HG03460 (cell line): ENCODE data around the gene ZNF346.
"Not testable (repeated sequence)": the region's sequence is repeated elsewhere in the genome, so short reads cannot be mapped to it uniquely, and the experiment has no call there.

Source experiments
- ATAC-seq: cut with Tn5 transposase; IDR thresholded peaks from one replicate; pipeline ENCODE4 v1.9.1; 2021; ENCODE audit not compliant: unreplicated experiment

ZNF346 gene, protein sequence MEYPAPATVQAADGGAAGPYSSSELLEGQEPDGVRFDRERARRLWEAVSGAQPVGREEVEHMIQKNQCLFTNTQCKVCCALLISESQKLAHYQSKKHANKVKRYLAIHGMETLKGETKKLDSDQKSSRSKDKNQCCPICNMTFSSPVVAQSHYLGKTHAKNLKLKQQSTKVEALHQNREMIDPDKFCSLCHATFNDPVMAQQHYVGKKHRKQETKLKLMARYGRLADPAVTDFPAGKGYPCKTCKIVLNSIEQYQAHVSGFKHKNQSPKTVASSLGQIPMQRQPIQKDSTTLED

DNA sequence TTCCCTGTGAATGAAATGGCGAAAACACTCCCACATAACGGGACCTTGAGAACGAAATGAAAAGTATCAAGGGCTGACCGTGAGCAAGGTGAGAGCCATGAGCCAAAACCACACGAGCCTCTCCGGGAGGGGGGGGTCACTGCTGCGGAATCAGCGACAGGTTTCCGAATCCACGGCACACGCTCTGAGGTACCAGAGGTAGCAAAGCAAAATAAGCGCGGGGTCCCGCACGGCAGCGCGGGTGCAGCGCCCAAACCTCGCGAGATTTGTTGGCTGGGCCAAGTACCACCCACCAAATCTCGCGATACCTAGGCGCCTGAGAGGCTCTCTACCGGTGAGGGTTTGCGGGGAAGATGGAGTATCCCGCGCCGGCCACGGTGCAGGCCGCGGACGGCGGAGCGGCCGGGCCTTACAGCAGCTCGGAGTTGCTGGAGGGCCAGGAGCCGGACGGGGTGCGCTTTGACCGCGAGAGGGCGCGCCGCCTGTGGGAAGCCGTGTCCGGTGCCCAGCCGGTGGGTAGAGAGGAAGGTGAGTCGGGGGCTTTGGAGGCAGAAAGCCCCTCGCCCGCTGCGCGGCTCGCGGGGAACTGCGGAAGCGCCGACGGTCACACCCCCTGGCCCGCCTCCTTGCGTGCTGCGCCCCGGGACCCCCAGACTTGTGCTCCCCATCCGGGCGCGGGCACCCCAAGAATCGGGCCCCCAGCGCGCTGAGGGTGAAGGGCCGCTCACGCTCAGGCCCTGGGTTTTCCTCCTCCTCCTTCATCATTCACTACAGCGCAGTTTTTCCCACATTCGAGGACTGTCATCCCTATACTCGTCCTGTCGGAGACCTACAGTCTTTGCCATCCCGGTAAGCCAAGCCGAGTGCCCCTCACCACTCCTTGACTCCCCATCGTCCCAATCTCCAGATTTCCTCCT lies at the start of gene ZNF346:
Gene ZNF346 (plus strand): TSS at position 311 of the 917 bp plus-strand sequence. CDS start 43 bp downstream, at position 354.
- ATAC-seq: peak; percentile 86

DNA sequence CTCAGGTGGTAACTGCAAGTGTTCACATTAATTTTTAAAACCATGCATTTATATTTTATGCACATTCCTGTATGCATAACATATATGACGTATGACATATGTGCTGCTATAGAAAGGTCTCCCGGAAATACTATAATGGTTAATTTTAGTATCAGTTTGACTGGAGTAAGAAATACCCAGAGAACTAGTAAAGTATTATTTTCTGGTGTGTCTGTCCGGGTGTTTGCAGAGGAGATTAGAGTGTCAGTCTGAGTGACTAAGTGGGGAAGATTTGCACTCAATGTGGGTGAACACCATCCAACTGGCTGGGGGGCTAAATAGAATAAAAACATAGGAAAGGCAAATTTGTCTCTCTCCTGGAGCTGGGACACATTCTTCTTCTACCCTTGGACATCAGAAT lies 42.8 kb upstream of the ZNF346 start:
- ATAC-seq: no peak

DNA sequence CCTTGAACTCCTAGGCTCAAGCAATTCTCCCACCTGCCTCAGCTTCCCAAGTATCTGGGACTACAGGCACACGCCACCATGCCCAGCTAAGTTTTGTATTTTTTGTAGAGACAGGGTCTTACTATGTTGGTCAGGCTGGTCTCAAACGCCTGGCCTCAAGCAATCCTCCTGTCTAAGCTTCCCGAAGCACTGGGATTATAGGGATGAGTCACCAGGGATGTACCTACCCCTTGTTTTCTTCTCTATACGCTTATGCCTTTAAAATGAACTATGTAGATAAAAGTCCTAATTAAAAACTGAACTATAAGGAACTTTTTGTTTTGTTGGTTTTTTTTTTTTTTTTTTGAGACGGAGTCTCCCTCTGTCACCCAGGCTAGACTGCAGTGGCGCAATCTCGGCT lies 41.7 kb upstream of the ZNF346 start:
- ATAC-seq: no peak

DNA sequence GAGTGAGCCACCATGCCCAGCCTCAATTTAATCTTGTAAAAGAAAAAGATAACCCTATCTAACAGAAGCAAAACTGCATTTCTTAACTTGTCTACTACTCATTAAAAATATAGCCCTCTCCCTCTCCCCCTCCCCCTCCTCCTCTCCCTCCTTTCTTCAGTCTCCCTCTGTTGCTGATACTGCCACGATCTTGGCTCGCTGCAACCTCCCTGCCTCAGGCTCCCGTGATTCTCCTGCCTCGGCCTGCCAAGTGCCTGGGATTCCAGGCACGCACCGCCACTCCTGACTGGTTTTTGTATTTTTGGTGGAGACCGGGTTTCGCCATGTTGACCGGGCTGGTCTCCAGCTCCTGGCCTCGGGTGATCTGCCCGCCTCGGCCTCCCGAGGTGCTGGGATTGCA lies 39.4 kb upstream of the ZNF346 start:
- not testable (repeated sequence) for ATAC-seq

DNA sequence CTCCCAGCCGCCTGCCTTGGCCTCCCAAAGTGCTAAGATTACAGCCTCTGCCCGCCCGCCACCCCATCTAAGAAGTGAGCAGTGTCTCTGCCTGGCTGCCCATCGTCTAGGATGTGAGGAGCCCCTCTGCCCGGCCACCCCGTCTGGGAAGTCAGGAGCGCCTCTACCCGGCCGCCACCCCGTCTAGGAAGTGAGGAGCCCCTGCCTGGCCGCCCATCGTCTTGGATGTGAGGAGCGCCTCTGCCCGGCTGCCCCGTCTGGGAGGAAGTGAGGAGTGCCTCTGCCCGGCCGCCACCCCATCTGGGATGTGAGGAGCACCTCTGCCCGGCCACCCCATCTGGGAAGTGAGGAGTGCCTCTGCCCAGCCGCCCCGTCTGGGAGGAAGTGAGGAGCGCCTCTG lies 38.9 kb upstream of the ZNF346 start:
- ATAC-seq: not testable (repeated sequence)

DNA sequence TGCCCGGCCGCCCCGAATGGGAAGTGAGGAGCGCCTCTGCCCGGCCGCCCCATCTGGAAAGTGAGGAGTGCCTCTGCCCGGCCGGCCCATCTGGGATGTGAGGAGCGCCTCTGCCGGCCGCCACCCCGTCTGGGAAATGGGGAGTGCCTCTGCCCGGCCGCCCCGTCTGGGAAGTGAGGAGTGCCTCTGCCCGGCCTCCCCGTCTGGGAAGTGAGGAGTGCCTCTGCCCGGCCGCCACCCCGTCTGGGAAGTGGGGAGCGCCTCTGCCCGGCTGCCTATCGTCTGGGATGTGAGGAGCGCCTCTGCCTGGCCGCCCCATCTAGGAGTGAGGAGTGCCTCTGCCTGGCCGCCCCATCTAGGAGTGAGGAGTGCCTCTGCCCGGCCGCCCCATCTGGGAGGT lies 38.3 kb upstream of the ZNF346 start:
- ATAC-seq: not testable (repeated sequence)

DNA sequence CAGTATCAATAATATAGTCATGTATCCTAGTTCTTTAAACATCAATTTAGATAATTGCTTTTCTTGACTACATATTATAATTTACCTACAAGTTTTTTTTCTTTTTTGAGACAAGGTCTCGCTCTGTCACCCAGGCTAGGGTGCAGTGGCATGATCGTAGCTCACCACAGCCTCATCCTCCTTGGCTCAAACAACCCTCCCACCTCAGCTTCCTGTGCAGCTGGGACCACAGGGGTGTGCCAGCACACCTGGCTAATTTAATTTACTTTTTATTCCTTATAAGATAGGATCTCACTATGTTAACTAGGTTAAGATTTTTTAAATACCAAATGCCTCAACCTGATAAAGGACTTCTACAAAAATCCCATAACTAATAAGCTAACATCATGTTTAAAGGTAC lies 37.0 kb upstream of the ZNF346 start:
- ATAC-seq: peak; percentile 77

DNA sequence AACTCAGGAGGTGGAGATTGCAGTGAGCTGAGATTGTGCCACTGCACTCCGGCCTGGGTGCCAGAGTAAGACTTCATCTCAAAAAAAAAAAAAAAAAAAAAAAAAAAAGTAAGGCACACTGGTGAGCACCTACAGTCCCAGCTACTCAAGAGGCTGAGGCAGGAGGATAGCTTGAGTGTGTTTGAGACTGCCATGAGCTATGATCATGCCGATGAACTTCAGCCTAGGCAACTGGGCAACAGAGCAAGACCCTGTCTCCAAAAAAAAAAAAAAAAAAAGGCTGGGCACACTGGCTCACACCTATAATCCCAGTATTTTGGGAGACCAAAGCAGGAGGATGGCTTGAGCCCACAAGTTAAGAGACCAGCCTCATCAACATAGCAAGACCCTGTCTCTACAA lies 36.2 kb upstream of the ZNF346 start:
- ATAC-seq: no peak

DNA sequence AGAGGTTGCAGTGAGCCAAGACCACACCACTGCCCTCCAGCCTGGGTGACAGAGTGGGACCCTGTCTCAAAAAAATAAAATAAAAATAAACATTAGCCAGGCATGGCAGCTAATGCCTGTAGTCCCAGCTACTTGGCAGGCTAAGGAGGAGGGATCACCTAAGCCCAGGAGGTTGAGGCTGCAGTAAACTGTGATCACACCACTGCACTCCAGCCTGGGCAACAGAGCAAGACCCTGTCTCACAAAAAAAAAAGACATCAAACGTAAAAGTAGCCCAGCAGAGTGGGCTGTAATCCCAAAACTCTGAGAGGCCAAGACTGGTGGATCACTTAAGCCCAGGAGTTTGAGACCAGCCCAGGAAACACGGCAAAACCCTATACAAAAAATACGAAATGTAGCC lies 34.9 kb upstream of the ZNF346 start:
- ATAC-seq: no peak

DNA sequence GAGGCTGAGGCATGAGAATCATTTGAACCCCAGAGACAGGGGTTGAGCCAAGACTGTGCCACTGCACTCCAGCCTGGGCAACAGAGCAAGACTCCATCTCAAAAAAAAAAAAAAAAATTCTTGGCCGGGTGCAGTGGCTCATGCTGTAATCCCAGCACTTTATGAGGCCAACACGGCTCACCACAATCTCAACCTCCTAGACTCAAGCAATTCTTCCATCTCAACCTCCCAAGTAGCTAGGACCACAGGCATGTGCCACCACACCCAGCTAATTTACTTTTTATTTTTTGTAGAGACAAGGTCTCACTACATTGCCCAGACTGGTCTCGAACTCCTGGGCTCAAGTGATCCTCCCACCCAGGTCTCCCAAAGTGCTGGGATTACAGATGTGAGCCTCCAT lies 29.4 kb upstream of the ZNF346 start:
- not testable (repeated sequence) for ATAC-seq

DNA sequence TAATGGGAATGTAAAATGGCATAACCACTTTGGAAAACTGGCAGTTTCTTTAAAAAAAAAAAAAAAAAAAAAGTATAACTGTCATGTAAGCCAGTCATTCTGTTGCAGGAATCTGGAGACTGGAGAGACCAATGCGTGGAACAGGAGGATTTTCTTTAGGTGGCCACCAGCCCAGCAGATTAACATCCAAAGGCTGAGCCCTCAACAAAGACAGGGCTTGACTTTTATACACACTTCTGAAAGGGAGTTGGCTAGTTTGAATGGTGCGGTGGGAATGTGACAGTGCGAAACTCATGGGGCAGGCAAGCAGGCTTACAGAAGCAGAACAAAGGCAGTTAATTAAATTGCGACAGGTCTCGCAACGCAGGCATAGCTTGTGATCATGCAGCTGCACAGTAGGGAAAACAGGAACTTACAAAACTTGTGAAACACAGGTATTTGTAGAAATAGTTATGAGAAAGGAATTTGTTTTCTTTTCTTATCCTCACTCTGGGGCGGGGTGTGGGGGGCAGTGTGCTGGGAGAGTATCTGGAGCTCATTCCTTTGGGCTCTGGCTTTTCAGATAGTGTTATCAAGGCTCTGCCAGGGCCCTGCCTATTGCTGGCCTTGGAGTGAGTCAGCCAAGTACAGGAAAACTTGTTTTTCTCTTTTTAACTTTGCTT lies 27.9 kb upstream of the ZNF346 start:
- ATAC-seq: no peak

DNA sequence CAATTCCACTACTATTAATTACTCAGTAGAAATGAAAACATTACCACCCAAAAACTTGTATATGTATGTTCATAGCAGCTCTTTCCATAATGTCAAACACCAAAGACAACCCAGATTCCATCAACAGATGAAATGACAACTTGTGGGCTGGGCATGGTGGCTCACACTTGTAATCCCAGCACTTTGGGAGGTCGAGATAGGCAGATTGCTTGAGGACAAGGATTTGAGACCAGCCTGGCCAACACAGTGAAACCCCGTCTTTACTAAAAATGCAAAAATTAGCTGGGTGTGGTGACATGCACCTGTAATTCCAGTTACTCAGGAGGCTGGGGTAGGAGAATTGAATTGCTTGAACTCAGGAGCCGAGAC lies 27.4 kb upstream of the ZNF346 start:
- ATAC-seq: no peak

DNA sequence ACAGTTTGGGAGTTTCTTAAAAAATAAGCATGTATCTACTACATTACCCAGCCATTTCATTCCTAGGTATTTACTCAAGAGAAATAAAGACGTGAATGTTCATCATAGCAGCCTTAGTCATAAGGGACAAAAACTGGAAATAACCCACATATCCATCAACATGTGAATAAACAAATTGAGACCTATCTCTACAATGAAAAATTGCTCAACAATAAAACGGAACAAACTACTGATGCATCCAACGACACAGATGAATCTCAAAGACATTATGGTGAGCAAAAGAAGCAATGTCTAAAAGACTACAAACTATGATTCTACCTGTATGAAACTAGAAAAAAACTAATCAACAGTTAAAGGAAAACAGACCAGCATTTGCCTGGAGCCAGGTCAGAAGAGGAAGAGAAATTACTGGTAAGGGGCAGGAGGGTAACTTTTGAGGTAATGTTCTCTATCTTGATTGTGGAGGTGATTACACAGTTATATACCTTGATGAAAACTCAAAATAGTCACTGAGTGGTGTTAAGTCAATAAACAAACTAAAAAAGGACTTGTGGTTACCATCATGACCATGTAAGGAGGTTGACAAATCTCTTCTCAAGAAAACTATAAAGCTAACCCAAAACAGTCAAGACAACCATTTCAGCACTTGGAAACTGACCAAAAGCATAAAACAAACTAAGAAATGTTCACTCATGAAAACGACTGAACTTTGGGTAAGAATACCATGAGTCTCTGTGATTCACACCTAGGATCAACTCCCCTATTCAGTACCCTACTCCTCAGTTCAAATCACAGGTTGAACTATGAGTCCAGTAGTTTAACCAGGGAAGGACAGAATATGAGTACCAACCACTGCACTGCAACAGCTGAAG lies 26.4 kb upstream of the ZNF346 start:
- peak; percentile 42 for ATAC-seq

DNA sequence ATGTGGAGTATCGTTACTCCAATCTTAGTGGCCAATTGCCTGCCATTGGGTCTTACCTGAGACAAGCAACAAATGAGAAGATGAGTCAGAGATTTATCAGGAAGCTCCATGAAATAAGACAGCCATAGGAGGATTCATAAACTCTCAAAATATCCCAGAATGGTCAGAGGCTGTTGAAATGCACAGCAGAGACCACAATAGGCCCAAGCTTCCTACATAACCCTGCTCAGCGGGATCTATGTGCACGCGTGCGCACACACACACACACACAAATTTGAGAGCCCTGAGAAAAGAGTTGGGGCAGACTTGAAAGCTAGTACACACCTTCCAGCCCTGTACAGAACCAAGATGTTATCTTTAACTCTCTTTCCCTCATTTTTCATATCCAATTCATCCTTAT lies 25.7 kb upstream of the ZNF346 start:
- no peak for ATAC-seq

DNA sequence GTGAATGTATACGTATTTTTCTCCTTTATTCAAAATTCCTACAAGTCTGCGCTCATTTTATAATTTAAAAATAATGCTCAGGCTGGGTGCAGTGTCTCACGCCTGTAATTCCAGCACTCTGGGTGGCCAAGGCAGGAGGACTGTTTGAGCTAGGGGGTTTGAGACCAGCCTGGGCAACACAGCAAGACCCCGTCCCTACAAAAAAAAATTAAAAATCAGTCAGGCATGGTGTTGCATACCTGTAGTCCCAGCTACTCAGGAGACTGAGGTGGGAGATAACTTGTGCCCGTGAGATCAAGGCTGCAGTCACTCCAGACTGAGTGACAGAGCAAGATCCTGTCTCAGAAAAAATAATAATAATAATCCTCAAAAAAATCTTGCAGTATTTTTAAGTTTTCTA lies 23.7 kb upstream of the ZNF346 start:
- no peak for ATAC-seq

DNA sequence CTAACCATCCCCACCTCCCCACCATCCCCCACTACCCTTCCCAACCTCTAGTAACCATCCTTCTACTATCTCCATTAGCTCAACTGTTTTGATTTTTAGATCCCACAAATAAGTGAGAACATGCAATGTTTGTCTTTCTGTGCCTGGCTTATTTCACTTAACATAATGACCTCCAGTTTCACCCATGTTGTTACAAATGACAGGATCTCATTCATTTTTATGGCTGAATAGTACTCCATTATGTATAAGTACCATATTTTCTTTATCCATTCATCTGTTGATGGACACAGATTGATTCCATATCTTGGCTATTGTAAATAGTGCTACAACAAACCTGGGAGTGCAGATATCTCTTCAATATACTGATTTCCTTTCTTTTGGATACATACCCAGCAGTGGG lies 23.0 kb upstream of the ZNF346 start:
- ATAC-seq: not testable (repeated sequence)

DNA sequence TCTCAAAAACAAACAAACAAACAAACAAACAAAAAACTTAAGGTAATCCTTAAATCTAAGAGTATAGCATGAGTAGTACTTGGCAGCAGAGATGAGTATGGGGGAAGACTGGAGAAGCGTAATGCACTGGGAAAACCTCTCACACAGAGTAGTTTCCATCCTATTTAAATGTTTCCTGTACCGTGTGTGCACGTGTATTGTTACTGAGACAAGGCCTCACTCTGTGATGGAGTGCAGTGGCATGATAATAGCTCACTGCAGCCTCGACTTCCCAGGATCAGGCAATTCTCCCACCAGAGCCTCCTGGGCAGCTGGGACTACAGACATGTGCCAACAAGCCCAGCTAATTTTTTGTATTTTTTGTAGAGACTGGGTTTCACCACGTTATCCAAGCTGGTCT lies 18.8 kb upstream of the ZNF346 start:
- ATAC-seq: no peak

DNA sequence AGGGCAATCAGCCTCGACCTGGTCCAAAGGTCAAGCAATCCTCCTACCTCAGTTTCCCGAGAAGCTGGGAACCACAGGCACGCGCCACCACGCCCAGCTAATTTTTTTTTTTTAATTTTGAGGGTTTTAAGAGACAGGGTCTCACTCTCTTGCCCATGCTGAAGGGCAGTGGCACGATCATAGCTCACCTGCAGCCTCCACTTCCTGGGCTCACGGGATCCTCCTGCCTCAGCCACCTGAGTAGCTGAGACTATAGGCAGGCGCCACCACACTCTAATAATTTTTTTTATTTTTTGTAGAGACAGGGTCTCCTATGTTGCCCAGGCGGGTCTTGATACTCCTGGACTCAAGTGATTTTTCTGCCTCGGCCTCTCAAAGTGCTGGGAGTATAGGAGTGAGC lies 17.5 kb upstream of the ZNF346 start:
- no peak for ATAC-seq

DNA sequence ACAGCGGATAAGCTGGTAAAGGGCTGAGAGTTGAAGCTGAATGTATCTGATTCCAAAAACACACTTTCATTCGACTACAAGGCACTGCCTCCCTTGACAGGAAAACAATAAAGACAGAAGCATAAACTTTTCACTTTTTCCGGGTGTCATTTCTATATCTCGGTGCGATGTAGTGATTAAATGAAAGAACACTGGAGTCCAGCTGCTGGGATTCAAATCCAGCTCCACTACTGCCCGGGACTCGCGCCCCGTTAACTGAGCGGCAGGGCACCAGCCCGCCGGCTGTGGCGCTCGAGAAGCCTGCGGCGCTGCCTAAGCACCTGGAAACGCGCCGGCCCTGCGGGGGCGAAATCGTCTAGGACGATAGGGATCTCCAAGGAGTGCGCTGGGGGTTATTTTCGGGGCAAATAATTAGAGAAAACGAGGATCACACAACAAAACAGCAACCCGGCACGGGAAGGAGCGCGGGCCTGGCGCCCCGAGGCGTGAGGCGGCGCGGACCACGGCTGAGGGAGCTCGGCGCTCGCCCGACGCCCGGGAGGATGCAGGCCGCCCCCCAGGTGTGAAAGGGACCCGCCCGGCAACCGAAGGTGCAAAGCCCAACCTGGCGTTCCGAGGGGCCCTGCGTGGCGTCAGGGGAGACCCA lies 16.8 kb upstream of the ZNF346 start:
- peak; percentile 46 for ATAC-seq

DNA sequence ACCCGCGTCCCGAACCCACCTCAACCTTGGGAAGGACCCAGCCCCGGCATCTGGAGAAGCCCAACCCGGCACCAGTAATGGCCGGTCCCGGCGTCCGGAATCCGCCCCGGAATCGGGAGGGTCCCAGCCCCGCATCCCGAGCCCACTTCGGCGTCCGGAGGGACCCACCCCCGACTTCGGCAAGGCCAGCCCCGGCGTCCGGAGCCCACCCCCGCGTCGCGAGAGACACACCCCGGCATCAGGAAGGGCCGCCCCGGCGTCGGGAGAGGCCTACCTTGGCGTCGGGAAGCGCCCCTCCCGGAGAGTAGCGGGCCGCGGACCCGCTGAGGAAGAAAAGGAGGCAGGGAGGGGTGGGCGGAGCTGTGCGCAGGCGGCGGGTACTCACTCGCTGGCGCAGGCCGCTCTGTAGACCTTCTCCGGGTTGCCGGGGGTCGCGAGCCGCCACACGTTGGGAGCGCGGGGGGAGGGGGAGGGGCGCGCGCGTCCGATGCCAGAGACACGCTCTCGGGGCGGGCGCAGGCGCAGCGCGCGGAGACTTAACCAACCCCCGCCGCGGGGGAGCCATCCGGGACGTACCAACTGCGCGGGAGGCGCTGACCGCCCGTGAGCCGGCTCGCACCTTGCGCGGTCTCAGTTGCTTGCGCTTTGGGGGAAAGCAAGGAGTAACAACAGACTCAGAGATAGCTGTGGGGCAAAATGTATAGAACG lies 16.1 kb upstream of the ZNF346 start, which contains the start of gene UIMC1:
Gene UIMC1 (minus strand): TSS at position 515 of the 708 bp plus-strand sequence. CDS start 24,164 bp downstream, outside the sequence.
- ATAC-seq: peak; percentile 71
